CD14-positive monocyte (primary cell): ENCODE results near the gene ANKRD44. TPM values are rescaled to one million over a fixed set of nuclear protein-coding genes. Genes with fewer than 3 reads are reported as not detected.

Experiments
- DNase-seq, 3 donors: peaks; one replicate each; pipeline ENCODE4 v3.0.0-alpha.2; 2011 to 2022
- H2AFZ ChIP-seq: 2 replicates; pipeline ENCODE4 v1.6.0; 2012; ENCODE audit warnings: mild to moderate bottlenecking, low read depth, low read length, inconsistent platforms; ENCODE audit not compliant: insufficient read depth, poor library complexity, severe bottlenecking
- H3K27ac ChIP-seq, 2 donors: 1 replicate in 1 of 2; 2 replicates in 1 of 2; pipeline ENCODE4 v1.5.1; 2012 to 2013; ENCODE audit warnings: low read length in 2 of 2, control low read depth in 1 of 2, inconsistent platforms in 1 of 2, low read depth in 1 of 2, mild to moderate bottlenecking in 1 of 2
- H3K27me3 ChIP-seq, 2 donors: one replicate each; pipeline versions ENCODE4 v1.6.0 to v1.6.1; 2011 to 2013; ENCODE audit warnings: low read length in 2 of 2; ENCODE audit not compliant: control insufficient read depth in 2 of 2, insufficient read depth in 2 of 2
- H3K36me3 ChIP-seq, 2 donors: replicated peaks in 1 of 2; 1 replicate in 1 of 2; 2 replicates in 1 of 2; pipeline versions ENCODE4 v1.5.1 to v1.6.1; 2012 to 2013; ENCODE audit warnings: low read length in 2 of 2, control low read depth in 1 of 2, inconsistent platforms in 1 of 2, mild to moderate bottlenecking in 1 of 2; ENCODE audit not compliant: insufficient read depth in 2 of 2, control insufficient read depth in 1 of 2
- H3K4me1 ChIP-seq, 2 donors: 1 replicate in 1 of 2; 2 replicates in 1 of 2; pipeline versions ENCODE4 v1.5.1 to v1.6.1; 2012 to 2013; ENCODE audit warnings: low read length in 2 of 2, control low read depth in 1 of 2, inconsistent platforms in 1 of 2, mild to moderate bottlenecking in 1 of 2, moderate library complexity in 1 of 2; ENCODE audit not compliant: insufficient read depth in 2 of 2, control insufficient read depth in 1 of 2
- H3K4me2 ChIP-seq: replicated peaks from 2 replicates; pipeline ENCODE3; 2012; ENCODE audit warnings: low read length, moderate library complexity, mild to moderate bottlenecking; ENCODE audit not compliant: poor library complexity, severe bottlenecking; ENCODE audit errors: extremely low read depth
- H3K4me3 ChIP-seq, 3 experiments: fragments of 200-600 bp in 1 of 3; sonication (generic) in 1 of 3; replicated peaks in 1 of 3; 1 replicate in 2 of 3; 2 replicates in 1 of 3; pipeline ENCODE4 v1.5.1; 2011 to 2013; ENCODE audit warnings: low read length in 3 of 3, mild to moderate bottlenecking in 3 of 3, control low read depth in 2 of 3, low read depth in 2 of 3, inconsistent platforms in 1 of 3, moderate library complexity in 1 of 3
- H3K79me2 ChIP-seq: 2 replicates; pipeline ENCODE4 v1.6.0; 2012; ENCODE audit warnings: mild to moderate bottlenecking, control low read depth, inconsistent platforms, low read length, moderate library complexity; ENCODE audit not compliant: insufficient read depth
- H3K9ac ChIP-seq: 2 replicates; pipeline ENCODE4 v1.6.0; 2017; ENCODE audit warnings: low read length, mild to moderate bottlenecking; ENCODE audit not compliant: insufficient read depth, poor library complexity, severe bottlenecking
- H3K9me3 ChIP-seq, 2 donors: replicated peaks in 1 of 2; 1 replicate in 1 of 2; 2 replicates in 1 of 2; pipeline versions ENCODE4 v1.5.1 to v1.6.1; 2012 to 2013; ENCODE audit warnings: low read length in 2 of 2, control low read depth in 1 of 2; ENCODE audit not compliant: control insufficient read depth in 1 of 2, insufficient read depth in 1 of 2
- H4K20me1 ChIP-seq: 2 replicates; pipeline ENCODE4 v1.6.0; 2012; ENCODE audit warnings: mild to moderate bottlenecking, low read length, control low read depth, moderate library complexity; ENCODE audit not compliant: insufficient read depth
- H3K27ac Mint-ChIP-seq, 7 donors: one replicate each; pipeline ENCODE4 v1.8.0; 2020; ENCODE audit warnings: mild to moderate bottlenecking in 7 of 7, mixed read lengths in 7 of 7, moderate library complexity in 6 of 7, inconsistent platforms in 2 of 7
- H3K27me3 Mint-ChIP-seq, 3 donors: one replicate each; pipeline ENCODE4 v1.8.0; 2021 to 2022; ENCODE audit warnings: low read depth in 3 of 3, mild to moderate bottlenecking in 3 of 3, mixed read lengths in 3 of 3, moderate library complexity in 3 of 3, inconsistent platforms in 1 of 3
- H3K36me3 Mint-ChIP-seq, 2 donors: one replicate each; pipeline ENCODE4 v1.8.0; 2020; ENCODE audit warnings: mixed read lengths in 2 of 2, inconsistent platforms in 1 of 2, mild to moderate bottlenecking in 1 of 2
- H3K4me1 Mint-ChIP-seq: one replicate; pipeline ENCODE4 v1.8.0; 2020; ENCODE audit warnings: mild to moderate bottlenecking, mixed read lengths
- H3K4me3 Mint-ChIP-seq, 2 donors: one replicate each; pipeline ENCODE4 v1.8.0; 2020; ENCODE audit warnings: mild to moderate bottlenecking in 2 of 2, mixed read lengths in 2 of 2, moderate library complexity in 1 of 2
- H3K9me3 Mint-ChIP-seq, 7 donors: one replicate each; pipeline ENCODE4 v1.8.0; 2020 to 2022; ENCODE audit warnings: mixed read lengths in 7 of 7, mild to moderate bottlenecking in 6 of 7, moderate library complexity in 6 of 7, inconsistent platforms in 2 of 7
- WGBS: methylation state at CpG from one replicate; pipeline ENCODE4 v1.1.5; 2013; ENCODE audit warnings: missing lambda C conversion rate; ENCODE audit not compliant: insufficient coverage; 5-methylcytosine and 5-hydroxymethylcytosine counted together
- intact Hi-C, 2 donors: fragments of 100-400 bp; cut with micrococcal nuclease; formaldehyde crosslinking; loops; one replicate each; pipeline versions ENCODE4 v1.15.0 to v1.15.1; 2023
- polyA plus RNA-seq, 3 donors: library from polyadenylated mRNA; depleted of rRNA in 1 of 3; unstranded in 2 of 3; stranded (reverse) in 1 of 3; fragments of 300-500 nt in 2 of 3; fragments of >200 nt in 1 of 3; fragmentation: Illumina TruSeq in 2 of 3; gene quantifications; 1 replicate in 2 of 3; 2 replicates in 1 of 3; pipeline ENCODE4 v1.2.3, GENCODE V29; 2012 to 2021
- TF ChIP-seq, protein P1 (sequence below): fragments of 200-600 bp; IDR thresholded peaks from one replicate; pipeline ENCODE4 v1.8.0; 2022; ENCODE audit warnings: antibody characterized with exemption, mild to moderate bottlenecking

The ANKRD44 gene
- polyA plus RNA-seq, 3 donors = 55.7 to 91.9 (median 64.9) TPM

- H3K36me3 ChIP-seq = peaks cover 2 to 16% of the 10 kb centered on the region in 2 donors
- H3K9ac ChIP-seq = no peak overlapping the region
- peaks cover 16% of the 10 kb centered on the region for H4K20me1 ChIP-seq
- intact Hi-C loops = no loop called here
- H3K9me3 Mint-ChIP-seq = no peaks in the 10 kb centered on the region
- H2AFZ ChIP-seq = no peak overlapping the region
- H3K27me3 Mint-ChIP-seq = no peaks in the 10 kb centered on the region
- peak overlapping the region; percentile 52 to 83 for H3K27ac ChIP-seq
- no peaks in the 10 kb centered on the region for H3K27me3 ChIP-seq
- DNase-seq = peak; percentile 81 to 94 (median 87)
- peaks cover 9 to 15% of the 10 kb centered on the region in 2 donors for H3K36me3 Mint-ChIP-seq
- 3% methylated on average over 3 of the region's 4 CpGs for WGBS
- H3K4me1 Mint-ChIP-seq = peaks cover 39% of the 10 kb centered on the region
- H3K4me3 ChIP-seq = no peak overlapping the region
- peaks cover 67% of the 10 kb centered on the region for H3K79me2 ChIP-seq
- no peak overlapping the region for H3K4me3 Mint-ChIP-seq
- peaks cover 36 to 61% of the 10 kb centered on the region in 2 donors for H3K4me1 ChIP-seq
- peak overlapping the region; percentile 72 to 90 (median 84) for H3K27ac Mint-ChIP-seq
- TF ChIP-seq, protein P1, sequence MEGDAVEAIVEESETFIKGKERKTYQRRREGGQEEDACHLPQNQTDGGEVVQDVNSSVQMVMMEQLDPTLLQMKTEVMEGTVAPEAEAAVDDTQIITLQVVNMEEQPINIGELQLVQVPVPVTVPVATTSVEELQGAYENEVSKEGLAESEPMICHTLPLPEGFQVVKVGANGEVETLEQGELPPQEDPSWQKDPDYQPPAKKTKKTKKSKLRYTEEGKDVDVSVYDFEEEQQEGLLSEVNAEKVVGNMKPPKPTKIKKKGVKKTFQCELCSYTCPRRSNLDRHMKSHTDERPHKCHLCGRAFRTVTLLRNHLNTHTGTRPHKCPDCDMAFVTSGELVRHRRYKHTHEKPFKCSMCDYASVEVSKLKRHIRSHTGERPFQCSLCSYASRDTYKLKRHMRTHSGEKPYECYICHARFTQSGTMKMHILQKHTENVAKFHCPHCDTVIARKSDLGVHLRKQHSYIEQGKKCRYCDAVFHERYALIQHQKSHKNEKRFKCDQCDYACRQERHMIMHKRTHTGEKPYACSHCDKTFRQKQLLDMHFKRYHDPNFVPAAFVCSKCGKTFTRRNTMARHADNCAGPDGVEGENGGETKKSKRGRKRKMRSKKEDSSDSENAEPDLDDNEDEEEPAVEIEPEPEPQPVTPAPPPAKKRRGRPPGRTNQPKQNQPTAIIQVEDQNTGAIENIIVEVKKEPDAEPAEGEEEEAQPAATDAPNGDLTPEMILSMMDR = no peak
- H3K4me2 ChIP-seq = peak overlapping the region; percentile 38
- no peaks in the 10 kb centered on the region for H3K9me3 ChIP-seq
Observed at GRCh38 chr2:197145471-197146056, 165.0 kb downstream of the ANKRD44 start.

GRCh38 chr2:197144183-197144582, 166.4 kb downstream of the ANKRD44 start:
- Mint-ChIP-seq H3K4me1 (peaks cover 38% of the 10 kb centered on the region), H3K9me3 (no peaks in the 10 kb centered on the region), H3K27ac (peak overlapping the region in 5 of 7 donors; percentile 53 to 86 (median 86)), H3K27me3 (no peaks in the 10 kb centered on the region), H3K36me3 (peaks cover 10 to 13% of the 10 kb centered on the region in 2 donors), H3K4me3 (no peak overlapping the region)
- H2AFZ ChIP-seq = no peak overlapping the region
- H3K9me3 ChIP-seq = no peaks in the 10 kb centered on the region
- H3K36me3 ChIP-seq = peaks cover 2 to 16% of the 10 kb centered on the region in 2 donors
- no peak overlapping the region for H3K4me3 ChIP-seq
- TF ChIP-seq, protein P1 = no peak
- H3K4me1 ChIP-seq = peaks cover 34 to 60% of the 10 kb centered on the region in 2 donors
- no CpG with 5 or more reads among the region's 1 CpG for WGBS
- H3K4me2 ChIP-seq = no peak overlapping the region
- H3K79me2 ChIP-seq = peaks cover 65% of the 10 kb centered on the region
- H4K20me1 ChIP-seq = peaks cover 21% of the 10 kb centered on the region
- no peaks in the 10 kb centered on the region for H3K27me3 ChIP-seq
- H3K27ac ChIP-seq = peak overlapping the region in 1 of 2 donors; percentile 63
- no peak overlapping the region for H3K9ac ChIP-seq
- DNase-seq = no peak
- intact Hi-C loops = no loop called here
